IMR-90 (cell line): Measurements from ENCODE around the gene PDCD11. TPM values are rescaled to one million over a fixed set of nuclear protein-coding genes. Genes with fewer than 3 reads are reported as not detected.

Source experiments
- CEBPB ChIP-seq: IDR thresholded peaks from 2 replicates; pipeline ENCODE4 v1.6.1; 2012; ENCODE audit warnings: low read depth, low read length, improper control_type of control experiment
- NFE2L2 ChIP-seq: fragments of 150-350 bp; IDR thresholded peaks from 2 replicates; pipeline ENCODE4 v1.6.1; 2016; ENCODE audit warnings: low read depth, mild to moderate bottlenecking, low read length
- POLR2A ChIP-seq: IDR thresholded peaks from 2 replicates; pipeline ENCODE4 v1.6.1; 2012; ENCODE audit warnings: mild to moderate bottlenecking, low read depth, low read length
- RAD21 ChIP-seq: IDR thresholded peaks from 2 replicates; pipeline ENCODE4 v1.6.1; 2012; ENCODE audit warnings: low read length, improper control_type of control experiment
- RCOR1 ChIP-seq: IDR thresholded peaks from 2 replicates; pipeline ENCODE4 v1.6.1; 2012; ENCODE audit warnings: mild to moderate bottlenecking, low read length, improper control_type of control experiment; ENCODE audit not compliant: insufficient replicate concordance
- polyA plus RNA-seq, 3 experiments: library from polyadenylated mRNA; depleted of rRNA; stranded (reverse); fragments of >200 nt; gene quantifications; 2 replicates each; pipeline ENCODE4 v1.2.3, GENCODE V29; 2012; ENCODE audit warnings: low replicate concordance in 1 of 3
- total RNA-seq: library from RNA; depleted of rRNA; stranded (reverse); fragments of >200 nt; gene quantifications from 2 replicates; pipeline ENCODE4 v1.2.3, GENCODE V29; 2012
- TF ChIP-seq, protein P1 (sequence below): fragments of 150-350 bp; IDR thresholded peaks from 2 replicates; pipeline ENCODE4 v1.6.1; 2016; ENCODE audit warnings: low read depth, mild to moderate bottlenecking, low read length, moderate library complexity, borderline replicate concordance
- TF ChIP-seq, protein P2 (sequence below): conservative IDR thresholded peaks from 2 replicates; pipeline ENCODE4 v1.5.1; 2012; ENCODE audit warnings: mild to moderate bottlenecking, low read depth, low read length, improper control_type of control experiment

PDCD11 gene
- total and polyA plus RNA-seq, 2 of the 4 experiments (the other 2 are of a cell fraction): 20.4 to 56.8 TPM

DNA sequence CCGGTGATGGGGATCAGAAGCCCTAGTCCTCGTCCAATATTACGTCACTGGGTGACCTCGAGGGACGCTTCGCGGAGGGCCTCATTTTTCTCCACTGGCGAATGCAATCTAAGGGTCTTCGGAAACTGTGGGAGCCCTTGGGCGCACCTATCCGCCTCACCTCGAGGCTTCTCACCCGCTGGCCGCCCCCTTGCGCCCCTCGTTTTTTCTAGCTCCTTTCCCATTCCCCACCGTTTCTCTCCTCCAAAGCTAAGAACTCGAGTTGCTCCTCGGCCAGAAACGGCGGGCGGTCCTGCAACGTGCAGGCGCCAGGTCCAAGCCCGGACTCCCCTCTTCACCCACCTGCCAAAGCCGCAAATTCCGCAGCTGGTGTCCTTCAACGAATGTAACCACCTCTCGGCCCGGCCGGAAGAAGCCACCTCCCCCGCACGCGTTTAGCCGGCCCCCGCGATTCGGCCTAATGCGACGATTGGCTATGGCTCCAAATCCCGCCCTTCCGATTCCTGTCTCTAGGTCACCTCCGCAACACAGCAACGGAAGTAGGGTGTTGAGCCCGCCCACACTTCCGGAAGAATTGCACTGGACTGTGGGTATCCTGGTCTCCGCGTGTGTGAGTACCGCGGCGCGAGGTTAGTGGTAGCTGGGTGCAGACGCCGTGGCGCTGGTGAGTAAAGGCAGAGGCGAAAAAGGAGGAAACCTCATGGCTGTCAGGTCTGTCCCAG lies at the start of gene PDCD11, which contains the start of gene ATP5MK (continued):
- no peak for TF ChIP-seq NFE2L2
- TF ChIP-seq RAD21: no peak
- TF ChIP-seq, protein P1, sequence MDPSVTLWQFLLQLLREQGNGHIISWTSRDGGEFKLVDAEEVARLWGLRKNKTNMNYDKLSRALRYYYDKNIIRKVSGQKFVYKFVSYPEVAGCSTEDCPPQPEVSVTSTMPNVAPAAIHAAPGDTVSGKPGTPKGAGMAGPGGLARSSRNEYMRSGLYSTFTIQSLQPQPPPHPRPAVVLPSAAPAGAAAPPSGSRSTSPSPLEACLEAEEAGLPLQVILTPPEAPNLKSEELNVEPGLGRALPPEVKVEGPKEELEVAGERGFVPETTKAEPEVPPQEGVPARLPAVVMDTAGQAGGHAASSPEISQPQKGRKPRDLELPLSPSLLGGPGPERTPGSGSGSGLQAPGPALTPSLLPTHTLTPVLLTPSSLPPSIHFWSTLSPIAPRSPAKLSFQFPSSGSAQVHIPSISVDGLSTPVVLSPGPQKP: 0 out of 2 replicates have a peak, but pooled peaks have one; percentile 4
- no peak for TF ChIP-seq RCOR1
- peak; percentile 90 for TF ChIP-seq POLR2A
- TF ChIP-seq, protein P2, sequence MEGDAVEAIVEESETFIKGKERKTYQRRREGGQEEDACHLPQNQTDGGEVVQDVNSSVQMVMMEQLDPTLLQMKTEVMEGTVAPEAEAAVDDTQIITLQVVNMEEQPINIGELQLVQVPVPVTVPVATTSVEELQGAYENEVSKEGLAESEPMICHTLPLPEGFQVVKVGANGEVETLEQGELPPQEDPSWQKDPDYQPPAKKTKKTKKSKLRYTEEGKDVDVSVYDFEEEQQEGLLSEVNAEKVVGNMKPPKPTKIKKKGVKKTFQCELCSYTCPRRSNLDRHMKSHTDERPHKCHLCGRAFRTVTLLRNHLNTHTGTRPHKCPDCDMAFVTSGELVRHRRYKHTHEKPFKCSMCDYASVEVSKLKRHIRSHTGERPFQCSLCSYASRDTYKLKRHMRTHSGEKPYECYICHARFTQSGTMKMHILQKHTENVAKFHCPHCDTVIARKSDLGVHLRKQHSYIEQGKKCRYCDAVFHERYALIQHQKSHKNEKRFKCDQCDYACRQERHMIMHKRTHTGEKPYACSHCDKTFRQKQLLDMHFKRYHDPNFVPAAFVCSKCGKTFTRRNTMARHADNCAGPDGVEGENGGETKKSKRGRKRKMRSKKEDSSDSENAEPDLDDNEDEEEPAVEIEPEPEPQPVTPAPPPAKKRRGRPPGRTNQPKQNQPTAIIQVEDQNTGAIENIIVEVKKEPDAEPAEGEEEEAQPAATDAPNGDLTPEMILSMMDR: peak; percentile 36
- no peak for TF ChIP-seq CEBPB
